HepG2 (cell line): ENCODE measurements around the gene FAM219B. TPM values are rescaled to one million over a fixed set of nuclear protein-coding genes. Genes with fewer than 3 reads are reported as not detected.

Experiments
- ASH2L ChIP-seq: fragments of 300-600, 200-600 bp; sonication (generic); IDR thresholded peaks from 2 replicates; pipeline ENCODE4 v1.7.0; 2017; ENCODE audit warnings: low read depth, mild to moderate bottlenecking, moderate library complexity, mixed read lengths, low read length; ENCODE audit not compliant: insufficient read length
- KLF12 ChIP-seq: sonication (generic); formaldehyde crosslinking; IDR thresholded peaks from 2 replicates; pipeline ENCODE4 v1.4.0; 2020; ENCODE audit warnings: missing genetic modification reagents, borderline replicate concordance
- MBD4 ChIP-seq: IDR thresholded peaks from 2 replicates; pipeline ENCODE4 v1.6.1; 2012; ENCODE audit warnings: low read length, inconsistent platforms, borderline replicate concordance
- MED8 ChIP-seq: sonication (generic); formaldehyde crosslinking; IDR thresholded peaks from 2 replicates; pipeline ENCODE4 v1.8.1; 2023; ENCODE audit warnings: mild to moderate bottlenecking, missing genetic modification reagents; ENCODE audit not compliant: insufficient replicate concordance
- PHF8 ChIP-seq: sonication (generic); formaldehyde crosslinking; IDR thresholded peaks from 2 replicates; pipeline ENCODE4 v1.5.0; 2020; ENCODE audit warnings: missing genetic modification reagents
- POLR2G ChIP-seq: fragments of 200-400 bp; formaldehyde crosslinking; IDR thresholded peaks from 2 replicates; pipeline ENCODE4 v1.6.1; 2018; ENCODE audit warnings: mild to moderate bottlenecking, low read depth, low read length, moderate library complexity
- SPEN ChIP-seq: sonication (generic); formaldehyde crosslinking; IDR thresholded peaks from 2 replicates; pipeline ENCODE4 v1.5.1; 2020; ENCODE audit warnings: low read depth, mild to moderate bottlenecking, missing genetic modification reagents
- YY1 ChIP-seq: IDR thresholded peaks from 2 replicates; pipeline ENCODE4 v1.6.1; 2011; ENCODE audit warnings: low read length, low read depth, moderate library complexity, mild to moderate bottlenecking; ENCODE audit not compliant: insufficient read depth, insufficient replicate concordance
- ZNF331 ChIP-seq: sonication (generic); formaldehyde crosslinking; IDR thresholded peaks from 2 replicates; pipeline ENCODE4 v1.4.0; 2020; ENCODE audit warnings: missing genetic modification reagents
- ZNF660 ChIP-seq: sonication (generic); formaldehyde crosslinking; IDR thresholded peaks from 2 replicates; pipeline ENCODE4 v1.5.1; 2020; ENCODE audit warnings: mild to moderate bottlenecking, low read depth, missing genetic modification reagents, borderline replicate concordance
- ZNF879 ChIP-seq: sonication (generic); formaldehyde crosslinking; IDR thresholded peaks from 2 replicates; pipeline ENCODE4 v1.8.1; 2023; ENCODE audit warnings: missing genetic modification reagents
- ZSCAN29 ChIP-seq: sonication (generic); formaldehyde crosslinking; conservative IDR thresholded peaks from 2 replicates; pipeline ENCODE4 v1.4.0; 2020; ENCODE audit warnings: mild to moderate bottlenecking, missing genetic modification reagents
- polyA plus RNA-seq, 8 experiments: library from polyadenylated mRNA; depleted of rRNA in 3 of 8; stranded (reverse) in 7 of 8; unstranded in 1 of 8; fragments of >200 nt; fragmentation: Illumina TruSeq in 4 of 8; extraction: Trizol in 4 of 8; gene quantifications; 2 replicates each; pipeline versions ENCODE4 v1.2.1 to v1.2.3, GENCODE V29; 2011 to 2016; ENCODE audit warnings: low read depth in 4 of 8, missing spikeins in 1 of 8, mixed read lengths in 1 of 8; ENCODE audit not compliant: insufficient read depth in 1 of 8
- total RNA-seq, 5 experiments: library from RNA; depleted of rRNA; stranded (reverse); fragments of >200 nt; fragmentation: Illumina TruSeq; extraction: Trizol; gene quantifications; 2 replicates each; pipeline ENCODE4 v1.2.3, GENCODE V29; 2016; ENCODE audit warnings: low read depth in 1 of 5
- TF ChIP-seq, protein P1 (sequence below): sonication (generic); formaldehyde crosslinking; IDR thresholded peaks from 2 replicates; pipeline ENCODE4 v1.5.0; 2020; ENCODE audit warnings: missing genetic modification reagents
- TF ChIP-seq, protein P2 (sequence below): sonication (generic); formaldehyde crosslinking; IDR thresholded peaks from 2 replicates; pipeline ENCODE4 v1.9.0; 2022; ENCODE audit warnings: missing genetic modification reagents, mild to moderate bottlenecking, borderline replicate concordance
- TF ChIP-seq, protein P3 (sequence below), 2 experiments: fragments of 450-650 bp in 1 of 2; sonication (generic) in 1 of 2; formaldehyde crosslinking; IDR thresholded peaks; 2 replicates each; pipeline versions ENCODE4 v1.5.0 to v1.8.0; 2020 to 2022; ENCODE audit warnings: mild to moderate bottlenecking in 1 of 2, missing genetic modification reagents in 1 of 2
- TF ChIP-seq, protein P4 (sequence below): sonication (generic); formaldehyde crosslinking; IDR thresholded peaks from 2 replicates; pipeline ENCODE4 v1.4.0; 2020; ENCODE audit warnings: mild to moderate bottlenecking, missing genetic modification reagents
- TF ChIP-seq, protein P5 (sequence below): IDR thresholded peaks from 2 replicates; pipeline ENCODE4 v1.6.1; 2016; ENCODE audit warnings: low read depth, missing genetic modification reagents, missing compliant biosample characterization

FAM219B gene
- total and polyA plus RNA-seq, 2 of the 13 experiments (the other 11 are each of a cell fraction or from before 2014, with no cell fraction given), result 36.6 to 50.2 TPM

DNA sequence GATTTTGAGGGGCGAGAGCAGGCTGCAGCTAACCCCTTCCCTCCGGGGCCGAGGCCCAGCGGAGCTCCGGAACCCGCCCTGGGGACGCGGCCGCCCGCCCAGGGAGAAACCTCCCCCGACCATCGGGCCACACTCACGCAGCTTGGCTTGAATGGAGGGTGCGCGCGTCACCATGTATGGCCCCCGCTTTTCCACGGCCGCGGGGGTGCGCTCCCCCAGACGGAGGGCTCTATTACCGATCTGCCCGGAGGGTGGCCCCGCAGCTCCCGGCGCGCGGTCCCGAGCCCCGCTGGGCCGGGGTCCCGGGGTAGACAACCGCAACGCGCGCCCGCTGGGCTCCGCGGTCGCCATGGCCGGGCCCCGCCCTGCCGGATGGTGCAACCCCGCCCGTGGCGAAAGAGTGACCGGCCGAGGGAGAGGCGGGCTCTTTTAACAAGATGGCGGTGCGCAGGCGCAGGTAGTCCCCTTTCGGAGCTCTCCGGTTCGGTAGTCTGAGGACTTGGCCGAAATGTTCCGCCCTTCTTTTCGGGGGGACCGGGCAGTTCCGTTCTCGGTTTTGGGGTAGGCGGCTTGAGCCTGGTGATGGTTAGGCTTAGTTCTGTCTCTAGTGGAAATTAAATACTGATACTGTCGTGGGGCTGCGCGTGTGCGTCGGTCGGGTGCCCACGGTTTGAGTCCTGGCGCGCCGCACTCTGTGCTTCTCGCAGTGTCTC lies at the start of gene FAM219B (continued):
- TF ChIP-seq YY1 (peak; percentile 94), MED8 (CRISPR knock-in tag) (peak; percentile 69), ZNF660 (0 out of 2 replicates have a peak, but pooled peaks have one; percentile 18), ZSCAN29 (CRISPR knock-in tag) (no peak), ASH2L (peak; percentile 64), ZNF879 (CRISPR knock-in tag) (no peak), KLF12 (peak; percentile 63; the same call in 1 of the 2 replicates), MBD4 (no peak), PHF8 (CRISPR knock-in tag) (peak; percentile 94), POLR2G (peak; percentile 95), ZNF331 (peak; percentile 36; the same call in 1 of the 2 replicates), SPEN (CRISPR knock-in tag) (peak; percentile 40; the same call in 1 of the 2 replicates)
- TF ChIP-seq, protein P1, sequence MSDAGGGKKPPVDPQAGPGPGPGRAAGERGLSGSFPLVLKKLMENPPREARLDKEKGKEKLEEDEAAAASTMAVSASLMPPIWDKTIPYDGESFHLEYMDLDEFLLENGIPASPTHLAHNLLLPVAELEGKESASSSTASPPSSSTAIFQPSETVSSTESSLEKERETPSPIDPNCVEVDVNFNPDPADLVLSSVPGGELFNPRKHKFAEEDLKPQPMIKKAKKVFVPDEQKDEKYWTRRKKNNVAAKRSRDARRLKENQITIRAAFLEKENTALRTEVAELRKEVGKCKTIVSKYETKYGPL, result peak; percentile 69; the same call in 1 of the 2 replicates
- TF ChIP-seq, protein P2, sequence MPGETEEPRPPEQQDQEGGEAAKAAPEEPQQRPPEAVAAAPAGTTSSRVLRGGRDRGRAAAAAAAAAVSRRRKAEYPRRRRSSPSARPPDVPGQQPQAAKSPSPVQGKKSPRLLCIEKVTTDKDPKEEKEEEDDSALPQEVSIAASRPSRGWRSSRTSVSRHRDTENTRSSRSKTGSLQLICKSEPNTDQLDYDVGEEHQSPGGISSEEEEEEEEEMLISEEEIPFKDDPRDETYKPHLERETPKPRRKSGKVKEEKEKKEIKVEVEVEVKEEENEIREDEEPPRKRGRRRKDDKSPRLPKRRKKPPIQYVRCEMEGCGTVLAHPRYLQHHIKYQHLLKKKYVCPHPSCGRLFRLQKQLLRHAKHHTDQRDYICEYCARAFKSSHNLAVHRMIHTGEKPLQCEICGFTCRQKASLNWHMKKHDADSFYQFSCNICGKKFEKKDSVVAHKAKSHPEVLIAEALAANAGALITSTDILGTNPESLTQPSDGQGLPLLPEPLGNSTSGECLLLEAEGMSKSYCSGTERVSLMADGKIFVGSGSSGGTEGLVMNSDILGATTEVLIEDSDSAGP (CRISPR knock-in tag), result peak; percentile 75; the same call in 1 of the 2 replicates
- TF ChIP-seq, protein P3, sequence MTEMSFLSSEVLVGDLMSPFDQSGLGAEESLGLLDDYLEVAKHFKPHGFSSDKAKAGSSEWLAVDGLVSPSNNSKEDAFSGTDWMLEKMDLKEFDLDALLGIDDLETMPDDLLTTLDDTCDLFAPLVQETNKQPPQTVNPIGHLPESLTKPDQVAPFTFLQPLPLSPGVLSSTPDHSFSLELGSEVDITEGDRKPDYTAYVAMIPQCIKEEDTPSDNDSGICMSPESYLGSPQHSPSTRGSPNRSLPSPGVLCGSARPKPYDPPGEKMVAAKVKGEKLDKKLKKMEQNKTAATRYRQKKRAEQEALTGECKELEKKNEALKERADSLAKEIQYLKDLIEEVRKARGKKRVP (CRISPR knock-in tag; IDR thresholded peaks at IDR 0.05), result peak in 1 of 2 experiments; percentile 82; a peak in 2 of 4 replicates
- TF ChIP-seq, protein P4, sequence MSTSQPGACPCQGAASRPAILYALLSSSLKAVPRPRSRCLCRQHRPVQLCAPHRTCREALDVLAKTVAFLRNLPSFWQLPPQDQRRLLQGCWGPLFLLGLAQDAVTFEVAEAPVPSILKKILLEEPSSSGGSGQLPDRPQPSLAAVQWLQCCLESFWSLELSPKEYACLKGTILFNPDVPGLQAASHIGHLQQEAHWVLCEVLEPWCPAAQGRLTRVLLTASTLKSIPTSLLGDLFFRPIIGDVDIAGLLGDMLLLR (CRISPR knock-in tag), result peak; percentile 32; the same call in 1 of the 2 replicates
- TF ChIP-seq, protein P5, sequence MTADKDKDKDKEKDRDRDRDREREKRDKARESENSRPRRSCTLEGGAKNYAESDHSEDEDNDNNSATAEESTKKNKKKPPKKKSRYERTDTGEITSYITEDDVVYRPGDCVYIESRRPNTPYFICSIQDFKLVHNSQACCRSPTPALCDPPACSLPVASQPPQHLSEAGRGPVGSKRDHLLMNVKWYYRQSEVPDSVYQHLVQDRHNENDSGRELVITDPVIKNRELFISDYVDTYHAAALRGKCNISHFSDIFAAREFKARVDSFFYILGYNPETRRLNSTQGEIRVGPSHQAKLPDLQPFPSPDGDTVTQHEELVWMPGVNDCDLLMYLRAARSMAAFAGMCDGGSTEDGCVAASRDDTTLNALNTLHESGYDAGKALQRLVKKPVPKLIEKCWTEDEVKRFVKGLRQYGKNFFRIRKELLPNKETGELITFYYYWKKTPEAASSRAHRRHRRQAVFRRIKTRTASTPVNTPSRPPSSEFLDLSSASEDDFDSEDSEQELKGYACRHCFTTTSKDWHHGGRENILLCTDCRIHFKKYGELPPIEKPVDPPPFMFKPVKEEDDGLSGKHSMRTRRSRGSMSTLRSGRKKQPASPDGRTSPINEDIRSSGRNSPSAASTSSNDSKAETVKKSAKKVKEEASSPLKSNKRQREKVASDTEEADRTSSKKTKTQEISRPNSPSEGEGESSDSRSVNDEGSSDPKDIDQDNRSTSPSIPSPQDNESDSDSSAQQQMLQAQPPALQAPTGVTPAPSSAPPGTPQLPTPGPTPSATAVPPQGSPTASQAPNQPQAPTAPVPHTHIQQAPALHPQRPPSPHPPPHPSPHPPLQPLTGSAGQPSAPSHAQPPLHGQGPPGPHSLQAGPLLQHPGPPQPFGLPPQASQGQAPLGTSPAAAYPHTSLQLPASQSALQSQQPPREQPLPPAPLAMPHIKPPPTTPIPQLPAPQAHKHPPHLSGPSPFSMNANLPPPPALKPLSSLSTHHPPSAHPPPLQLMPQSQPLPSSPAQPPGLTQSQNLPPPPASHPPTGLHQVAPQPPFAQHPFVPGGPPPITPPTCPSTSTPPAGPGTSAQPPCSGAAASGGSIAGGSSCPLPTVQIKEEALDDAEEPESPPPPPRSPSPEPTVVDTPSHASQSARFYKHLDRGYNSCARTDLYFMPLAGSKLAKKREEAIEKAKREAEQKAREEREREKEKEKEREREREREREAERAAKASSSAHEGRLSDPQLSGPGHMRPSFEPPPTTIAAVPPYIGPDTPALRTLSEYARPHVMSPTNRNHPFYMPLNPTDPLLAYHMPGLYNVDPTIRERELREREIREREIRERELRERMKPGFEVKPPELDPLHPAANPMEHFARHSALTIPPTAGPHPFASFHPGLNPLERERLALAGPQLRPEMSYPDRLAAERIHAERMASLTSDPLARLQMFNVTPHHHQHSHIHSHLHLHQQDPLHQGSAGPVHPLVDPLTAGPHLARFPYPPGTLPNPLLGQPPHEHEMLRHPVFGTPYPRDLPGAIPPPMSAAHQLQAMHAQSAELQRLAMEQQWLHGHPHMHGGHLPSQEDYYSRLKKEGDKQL (CRISPR knock-in tag), result 0 out of 2 replicates have a peak, but pooled peaks have one; percentile 8
